GM19463 (cell line): Measurements from ENCODE around the gene SH2D6.
"Not testable (repeated sequence)": the region's sequence is repeated elsewhere in the genome, so short reads cannot be mapped to it uniquely, and the experiment has no call there.

ENCODE experiments used
- ATAC-seq: cut with Tn5 transposase; IDR thresholded peaks from one replicate; pipeline ENCODE4 v1.9.1; 2021; ENCODE audit warnings: mild to moderate bottlenecking, moderate library complexity; ENCODE audit not compliant: unreplicated experiment

Gene SH2D6

GRCh38 chr2:85438201-85439024 lies 19.9 kb downstream of the SH2D6 start:
- ATAC-seq: peak; percentile 2

- no peak for ATAC-seq
Observed at GRCh38 chr2:85439025-85439472, 20.5 kb downstream of the SH2D6 start.

DNA sequence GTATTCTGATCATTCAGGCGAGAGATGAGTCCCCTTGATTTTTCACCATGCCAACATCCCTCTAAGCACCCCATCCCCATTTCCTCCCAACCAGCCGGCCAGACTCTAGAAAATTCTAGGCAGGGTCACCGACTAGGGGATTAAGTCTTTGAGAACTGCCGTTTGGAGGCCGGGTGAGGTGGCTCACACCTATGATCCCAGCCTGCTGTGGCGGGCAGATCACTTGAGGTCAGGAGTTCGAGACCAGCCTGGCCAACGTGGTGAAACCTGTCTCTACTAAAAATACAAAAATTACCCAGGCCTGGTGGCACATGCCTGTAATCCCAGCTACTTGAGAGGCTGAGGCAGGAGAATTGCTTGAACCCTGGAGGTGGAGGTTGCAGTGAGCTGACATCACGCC lies 21.1 kb downstream of the SH2D6 start:
- ATAC-seq: not testable (repeated sequence)

DNA sequence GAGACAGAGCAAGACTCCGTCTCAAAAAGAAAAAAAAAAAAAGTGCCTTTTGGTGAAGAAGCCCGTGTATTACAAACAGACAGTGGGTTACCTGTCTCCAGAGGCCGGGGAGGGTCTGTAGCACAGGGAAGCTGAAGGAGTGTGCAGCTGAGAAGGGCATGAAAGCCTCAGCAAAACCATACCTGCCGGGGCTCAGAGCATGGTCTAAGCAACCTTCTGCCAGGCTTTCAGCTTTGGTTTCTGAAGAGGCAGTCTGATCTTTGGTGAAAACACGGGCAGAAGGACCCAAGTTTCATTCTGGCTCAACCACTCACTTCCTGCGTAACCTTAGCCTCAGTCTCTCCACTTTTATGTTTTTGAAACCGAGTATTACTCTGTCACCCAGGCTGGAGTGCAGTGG lies 21.5 kb downstream of the SH2D6 start:
- ATAC-seq: no peak

DNA sequence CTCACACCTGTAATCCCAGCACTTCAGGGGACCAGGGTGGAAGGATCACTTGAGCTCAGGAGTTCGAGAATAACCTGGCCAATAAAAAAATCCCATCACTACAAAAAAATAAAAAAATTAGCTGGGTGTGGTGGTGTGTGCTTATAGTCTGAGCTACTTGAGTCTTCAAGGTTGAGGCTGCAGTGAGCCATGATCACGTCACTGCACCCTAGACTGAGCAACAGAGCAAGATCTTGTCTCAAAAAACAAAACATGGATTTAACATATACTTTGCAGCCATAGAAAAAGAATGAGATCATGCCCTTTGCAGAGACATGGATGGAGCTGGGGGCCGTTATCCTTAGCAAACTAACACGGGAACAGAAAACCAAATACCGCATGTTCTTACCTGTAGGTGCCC lies 22.2 kb downstream of the SH2D6 start:
- no peak for ATAC-seq

DNA sequence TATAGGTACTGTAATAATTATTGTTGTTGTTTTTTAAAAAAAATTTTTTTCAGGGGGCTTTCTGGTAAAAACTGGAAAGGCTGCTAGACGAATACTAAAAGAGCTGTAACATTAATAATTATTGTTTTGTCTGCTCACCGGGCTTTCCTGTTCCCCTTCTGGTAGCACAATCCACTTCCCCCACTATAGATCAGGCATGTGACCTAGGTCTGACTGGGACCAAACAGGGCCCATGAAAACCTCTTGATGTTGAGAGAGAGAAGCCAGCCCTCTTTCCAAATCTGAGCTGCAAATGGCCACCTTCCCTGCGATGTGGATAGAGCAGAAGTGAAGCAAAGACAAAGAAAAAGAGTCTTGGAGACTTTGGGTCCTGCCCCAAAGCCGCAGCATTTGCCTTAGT lies 23.4 kb downstream of the SH2D6 start:
- no peak for ATAC-seq

DNA sequence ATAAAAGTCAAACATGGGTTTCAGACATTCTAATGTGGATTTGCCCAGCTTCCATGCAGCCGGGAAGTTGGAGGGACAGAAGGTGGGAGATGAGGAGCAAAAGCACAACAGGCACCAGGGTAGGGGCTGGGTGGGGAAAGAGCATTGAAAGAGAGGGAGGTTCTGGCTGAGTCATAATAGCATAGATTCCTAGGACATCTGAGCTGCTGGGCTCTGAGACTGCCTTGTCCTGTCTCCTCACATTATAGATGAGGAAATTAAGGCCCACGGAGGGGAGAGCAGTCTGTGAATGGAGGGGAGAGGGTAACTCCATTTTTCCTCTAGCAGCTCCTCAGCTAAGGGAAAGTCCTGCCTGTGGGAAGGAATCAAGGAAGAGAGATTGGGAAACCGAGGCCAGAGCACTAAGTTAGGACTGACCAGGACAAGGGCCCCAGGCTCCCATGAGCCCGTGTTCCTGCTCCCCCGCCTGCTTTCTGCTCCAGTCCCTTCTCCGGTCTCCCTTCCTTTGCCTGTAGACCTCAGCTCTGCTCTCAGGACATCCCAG lies 26.2 kb downstream of the SH2D6 start:
- ATAC-seq: no peak

- ATAC-seq: no peak
Observed at GRCh38 chr2:85445316-85446295, 27.1 kb downstream of the SH2D6 start.

DNA sequence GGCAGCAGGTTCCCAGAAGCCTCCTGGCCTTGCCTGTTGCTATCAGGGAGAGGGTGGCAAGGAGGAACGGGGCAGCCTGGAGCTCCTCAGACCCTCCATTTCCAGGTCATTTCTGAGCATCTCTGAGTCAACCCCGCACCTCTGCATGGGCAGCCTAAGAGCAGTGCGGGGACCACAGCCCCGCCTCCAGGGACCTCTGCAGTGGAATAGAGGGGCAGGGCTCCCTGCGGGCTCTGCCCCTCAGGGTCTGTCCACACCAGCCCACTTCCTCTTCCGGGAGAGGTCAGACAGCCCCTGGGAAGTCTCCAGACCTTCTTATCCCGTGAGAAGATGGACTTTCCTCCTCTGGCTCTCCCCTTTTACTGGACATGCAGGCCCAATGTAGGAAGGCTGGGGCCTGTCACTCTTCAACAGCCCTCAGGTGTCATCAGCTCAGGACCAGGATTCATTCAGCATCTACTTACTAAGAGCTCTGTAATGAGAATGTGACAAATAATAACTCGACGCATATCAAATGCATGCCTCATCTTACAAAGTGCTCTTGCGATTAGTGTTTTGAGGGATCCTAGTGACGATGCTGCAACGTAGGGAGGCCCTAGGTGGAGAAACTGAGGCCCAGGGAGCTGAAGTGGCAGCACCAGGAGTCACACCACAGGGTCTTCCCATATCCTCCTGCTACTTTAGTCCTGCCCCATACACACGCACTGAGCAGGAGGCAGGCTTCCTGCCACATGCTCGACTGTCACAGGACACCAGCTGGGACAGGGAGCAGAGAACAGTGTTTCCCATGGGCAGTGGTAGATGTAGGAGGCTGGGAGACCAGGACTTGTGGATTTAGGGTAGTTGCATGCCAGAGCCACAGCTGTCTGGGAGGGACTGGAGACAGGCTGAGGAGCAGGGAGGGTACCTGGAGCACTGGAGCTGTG lies 28.0 kb downstream of the SH2D6 start:
- no peak for ATAC-seq

DNA sequence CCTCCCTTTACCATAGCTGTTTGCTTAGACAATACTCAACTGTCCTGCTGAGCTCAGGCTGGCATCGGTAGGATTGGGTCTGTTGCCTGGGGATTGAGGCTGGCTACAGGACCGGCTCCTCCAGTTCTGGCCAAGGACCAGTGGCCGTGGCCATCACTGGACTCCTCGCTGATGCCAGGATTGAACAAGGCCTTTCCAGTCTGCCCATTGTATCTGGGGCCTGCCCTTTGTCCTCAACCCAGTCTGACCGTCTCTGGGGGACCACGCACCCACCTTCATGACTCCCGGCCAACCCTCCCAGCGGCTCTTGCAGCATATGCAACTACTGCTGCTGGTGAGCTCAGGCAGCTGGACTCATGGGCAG lies 28.7 kb downstream of the SH2D6 start:
- ATAC-seq: no peak

DNA sequence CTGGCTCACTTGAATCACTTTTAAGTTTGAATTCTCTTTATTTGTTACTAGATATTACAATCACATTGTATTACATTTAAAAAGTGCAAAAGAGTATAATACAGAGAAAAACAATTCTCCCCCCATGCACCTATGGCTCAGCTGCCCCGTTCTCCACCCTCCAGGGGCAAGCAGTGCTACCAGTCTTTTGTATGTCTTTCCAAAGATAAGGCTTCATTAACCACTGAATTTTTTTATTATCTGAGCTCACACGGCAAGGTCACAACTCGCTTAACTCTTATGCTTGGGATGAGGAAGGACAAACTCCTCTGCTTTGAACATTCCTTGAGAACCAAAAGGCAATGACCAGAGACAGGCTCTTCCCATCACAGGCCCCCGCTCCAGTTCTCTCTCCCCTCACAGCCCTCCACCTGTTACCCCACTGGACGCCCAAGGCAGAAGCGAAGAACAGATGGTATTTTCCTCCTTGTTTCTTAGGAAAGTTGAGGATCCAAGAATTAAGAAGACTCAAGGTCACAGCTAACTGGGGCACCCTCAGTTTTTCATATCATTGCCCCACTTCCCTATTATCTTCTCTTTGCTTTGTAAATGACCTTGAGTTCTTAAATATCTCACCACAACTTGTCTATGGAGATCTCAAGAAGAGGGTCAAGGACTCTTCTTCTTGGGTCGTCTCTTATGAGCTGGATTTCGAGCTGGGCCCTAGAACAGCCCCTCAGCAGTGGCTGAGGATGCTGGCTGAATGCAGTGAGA lies 30.1 kb downstream of the SH2D6 start:
- ATAC-seq: no peak

DNA sequence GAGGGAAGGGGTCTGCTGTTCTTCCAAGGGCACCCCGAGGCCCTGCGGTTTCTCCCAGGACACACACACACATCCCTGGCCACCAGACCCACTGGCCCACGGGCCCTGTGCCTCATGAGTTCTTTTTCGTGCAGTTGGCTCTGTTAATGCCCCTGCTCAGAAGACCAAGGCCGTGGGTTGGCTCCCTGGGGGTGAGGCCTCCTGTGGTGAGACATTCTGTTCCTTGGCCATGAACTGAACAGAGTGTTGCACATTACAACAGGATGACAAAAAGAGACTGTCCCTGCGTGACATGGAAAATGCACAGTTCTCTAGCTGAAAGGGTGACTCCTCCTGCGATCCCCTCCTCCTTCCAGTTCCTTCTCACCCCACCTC lies 30.7 kb downstream of the SH2D6 start:
- ATAC-seq: no peak

- ATAC-seq: no peak
Observed at GRCh38 chr2:85452237-85452636, 33.7 kb downstream of the SH2D6 start.

DNA sequence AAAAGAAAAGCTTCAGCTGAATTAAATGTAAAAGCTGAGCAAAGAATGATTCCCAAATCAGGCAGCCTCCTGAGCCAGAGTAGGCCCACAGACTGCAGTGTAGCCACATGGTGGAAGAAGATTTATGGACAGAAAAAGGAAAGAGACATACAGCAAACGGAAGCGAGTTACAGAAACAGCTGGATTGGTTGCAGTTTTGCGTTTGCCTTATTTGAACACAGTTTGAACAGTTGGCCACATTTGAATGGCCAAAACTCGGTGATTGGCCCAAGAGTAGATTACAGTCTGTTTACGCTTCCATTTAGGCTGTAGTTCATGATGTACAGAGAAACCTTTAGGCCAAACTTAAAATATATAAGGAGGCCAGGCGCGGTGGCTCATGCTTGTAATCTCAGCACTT lies 35.1 kb downstream of the SH2D6 start:
- no peak for ATAC-seq

GRCh38 chr2:85455552-85456090 lies 37.1 kb downstream of the SH2D6 start:
- no peak for ATAC-seq

DNA sequence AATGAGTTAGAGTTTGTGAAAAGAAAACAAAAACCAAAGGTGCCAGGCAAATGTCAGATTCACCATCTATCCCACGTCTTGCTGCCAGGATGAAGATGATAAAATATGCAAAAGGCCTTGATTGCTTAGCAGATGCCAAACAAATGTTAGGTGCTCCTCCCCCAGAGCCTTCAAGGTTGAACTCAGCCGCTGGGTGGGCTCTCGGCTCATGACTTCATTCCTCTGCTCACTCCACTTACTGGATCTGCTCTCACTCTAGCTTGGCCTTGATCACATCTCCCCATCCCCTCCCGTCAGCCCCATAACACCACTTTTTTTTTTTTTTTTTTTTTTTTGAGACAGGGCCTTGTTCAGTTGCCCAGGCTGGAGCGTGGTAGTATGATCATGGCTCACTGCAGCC lies 38.5 kb downstream of the SH2D6 start:
- no peak for ATAC-seq

GRCh38 chr2:85457877-85458316 lies 39.4 kb downstream of the SH2D6 start:
- ATAC-seq: no peak

GRCh38 chr2:85458601-85459563 lies 40.4 kb downstream of the SH2D6 start:
- no peak for ATAC-seq
